HEK293 (cell line): Measurements from ENCODE around the gene EFNA2.

Source experiments
- CTCF ChIA-PET: fragments of 350-600 bp; formaldehyde crosslinking; extraction: SDS; loops from one replicate; lab custom pipeline; 2021; ENCODE audit warnings: antibody characterized with exemption; lab: Yijun Ruan, JAX
- POLR2A ChIA-PET: fragments of 300-600 bp; formaldehyde crosslinking; extraction: SDS; loops from one replicate; lab custom pipeline; 2020; ENCODE audit warnings: antibody characterized with exemption, inconsistent platforms; lab: Yijun Ruan, JAX
- H3K27ac ChIP-seq: fragments of 200-500 bp; sonication (Bioruptor generic); 2 replicates; pipeline ENCODE4 v1.5.1; 2014; ENCODE audit warnings: low read depth, low read length, control low read depth, inconsistent platforms; ENCODE audit errors: extremely low read depth
- H3K36me3 ChIP-seq, 2 experiments: fragments of 200-500 bp in 1 of 2; sonication (Bioruptor generic) in 1 of 2; 1 replicate in 1 of 2; 2 replicates in 1 of 2; pipeline ENCODE4 v1.5.1; 2014 to 2017; ENCODE audit warnings: inconsistent platforms in 2 of 2, low read length in 2 of 2; ENCODE audit not compliant: control insufficient read depth in 2 of 2, insufficient read depth in 1 of 2
- H3K4me1 ChIP-seq: fragments of 200-500 bp; sonication (Bioruptor generic); 2 replicates; pipeline ENCODE4 v1.5.1; 2014; ENCODE audit warnings: mild to moderate bottlenecking, low read length, inconsistent platforms; ENCODE audit not compliant: control insufficient read depth, insufficient read depth
- H3K4me3 ChIP-seq: 2 replicates; pipeline ENCODE4 v1.5.1; 2011; ENCODE audit warnings: low read depth, mild to moderate bottlenecking, control low read depth, low read length, moderate library complexity
- H3K9me3 ChIP-seq: fragments of 200-500 bp; sonication (Bioruptor generic); 2 replicates; pipeline ENCODE4 v1.5.1; 2014; ENCODE audit warnings: low read depth, low read length, inconsistent platforms; ENCODE audit not compliant: control insufficient read depth, insufficient read depth
- BCL11A ChIP-seq: fragments of 450-650 bp; formaldehyde crosslinking; IDR thresholded peaks from 2 replicates; pipeline ENCODE4 v1.5.1; 2016; ENCODE audit warnings: low read depth, missing biosample characterization, missing genetic modification characterization
- BCL11B ChIP-seq: fragments of 450-650 bp; formaldehyde crosslinking; IDR thresholded peaks from 2 replicates; pipeline ENCODE4 v1.5.1; 2016; ENCODE audit warnings: low read depth, missing biosample characterization, missing genetic modification characterization
- KLF8 ChIP-seq: fragments of 450-650 bp; formaldehyde crosslinking; IDR thresholded peaks from 2 replicates; pipeline ENCODE4 v1.5.1; 2016; ENCODE audit warnings: missing biosample characterization, missing genetic modification characterization
- PATZ1 ChIP-seq: fragments of 450-650 bp; formaldehyde crosslinking; IDR thresholded peaks from 2 replicates; pipeline ENCODE4 v1.5.1; 2016; ENCODE audit warnings: missing biosample characterization, missing genetic modification characterization
- ZNF398 ChIP-seq: fragments of 450-650 bp; formaldehyde crosslinking; IDR thresholded peaks from 2 replicates; pipeline ENCODE4 v1.5.1; 2017; ENCODE audit warnings: missing biosample characterization, missing genetic modification characterization
- ZNF530 ChIP-seq: fragments of 450-650 bp; formaldehyde crosslinking; IDR thresholded peaks from 2 replicates; pipeline ENCODE4 v1.5.1; 2016; ENCODE audit warnings: low read depth, missing biosample characterization, missing genetic modification characterization
- ZNF555 ChIP-seq: fragments of 450-650 bp; formaldehyde crosslinking; conservative IDR thresholded peaks from 2 replicates; pipeline ENCODE4 v1.5.1; 2017; ENCODE audit warnings: missing biosample characterization, mild to moderate bottlenecking, missing genetic modification characterization, inconsistent platforms
- ZNF558 ChIP-seq: fragments of 450-650 bp; formaldehyde crosslinking; IDR thresholded peaks from 2 replicates; pipeline ENCODE4 v1.5.1; 2016; ENCODE audit warnings: missing biosample characterization, missing genetic modification characterization
- ZNF560 ChIP-seq: fragments of 450-650 bp; formaldehyde crosslinking; IDR thresholded peaks from 2 replicates; pipeline ENCODE4 v1.5.1; 2017; ENCODE audit warnings: missing biosample characterization, missing genetic modification characterization, borderline replicate concordance
- ZNF747 ChIP-seq: fragments of 450-650 bp; formaldehyde crosslinking; IDR thresholded peaks from 2 replicates; pipeline ENCODE4 v1.5.1; 2016; ENCODE audit warnings: missing biosample characterization, missing genetic modification characterization
- ZNF776 ChIP-seq: fragments of 450-650 bp; formaldehyde crosslinking; IDR thresholded peaks from 2 replicates; pipeline ENCODE4 v1.5.0; 2017; ENCODE audit warnings: missing biosample characterization, missing genetic modification characterization, borderline replicate concordance
- ZSCAN30 ChIP-seq: fragments of 450-650 bp; IDR thresholded peaks from 2 replicates; pipeline ENCODE4 v1.5.1; 2018; ENCODE audit warnings: missing biosample characterization, mild to moderate bottlenecking, missing genetic modification characterization, moderate library complexity
- TF ChIP-seq, protein P1 (sequence below): fragments of 450-650 bp; formaldehyde crosslinking; IDR thresholded peaks from 2 replicates; pipeline ENCODE4 v1.5.1; 2017; ENCODE audit warnings: missing biosample characterization, missing genetic modification characterization
- TF ChIP-seq, protein P2 (sequence below): fragments of 450-650 bp; formaldehyde crosslinking; IDR thresholded peaks from 2 replicates; pipeline ENCODE4 v1.5.1; 2017; ENCODE audit warnings: missing biosample characterization, missing genetic modification characterization

Gene EFNA2

DNA sequence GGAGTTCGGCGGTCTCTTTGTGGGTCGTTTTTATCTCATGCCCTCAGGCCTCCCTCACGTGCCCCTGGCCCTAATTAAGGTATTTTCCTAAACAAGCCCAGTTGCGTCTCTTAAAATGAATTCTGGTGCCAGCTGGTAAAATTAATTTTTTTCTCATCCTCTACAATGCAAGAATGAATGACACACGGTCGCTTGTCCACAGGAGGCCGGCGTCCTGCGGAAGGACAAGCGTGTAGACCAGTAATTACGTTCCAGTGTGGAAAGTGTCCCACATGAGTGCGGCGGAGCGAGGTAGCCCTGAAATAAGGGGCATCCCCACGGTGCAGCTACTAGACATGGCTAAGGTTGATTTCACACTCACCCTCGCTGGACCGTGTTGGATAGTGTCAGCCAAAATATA is 63.5 kb downstream of the EFNA2 start:
- CTCF ChIA-PET = no interaction called here
- H3K36me3 ChIP-seq = no peaks in the 10 kb centered on the region
- POLR2A ChIA-PET = interaction anchor here (1.6 kb wide), 1 partner anchor 80 kb away, joined by 5 read pairs; the partner anchor contains the start of gene CIRBP
- H3K9me3 ChIP-seq = no peaks in the 10 kb centered on the region
- H3K27ac ChIP-seq = no peak overlapping the region
- H3K4me3 ChIP-seq = no peak overlapping the region
- H3K4me1 ChIP-seq = no peaks in the 10 kb centered on the region
- TF ChIP-seq BCL11B (tag by site-specific recombination) (no peak), BCL11A (tag by site-specific recombination) (no peak), ZNF558 (tag by site-specific recombination) (no peak), ZNF776 (tag by site-specific recombination) (no peak), KLF8 (tag by site-specific recombination) (no peak)
- TF ChIP-seq, protein P1, sequence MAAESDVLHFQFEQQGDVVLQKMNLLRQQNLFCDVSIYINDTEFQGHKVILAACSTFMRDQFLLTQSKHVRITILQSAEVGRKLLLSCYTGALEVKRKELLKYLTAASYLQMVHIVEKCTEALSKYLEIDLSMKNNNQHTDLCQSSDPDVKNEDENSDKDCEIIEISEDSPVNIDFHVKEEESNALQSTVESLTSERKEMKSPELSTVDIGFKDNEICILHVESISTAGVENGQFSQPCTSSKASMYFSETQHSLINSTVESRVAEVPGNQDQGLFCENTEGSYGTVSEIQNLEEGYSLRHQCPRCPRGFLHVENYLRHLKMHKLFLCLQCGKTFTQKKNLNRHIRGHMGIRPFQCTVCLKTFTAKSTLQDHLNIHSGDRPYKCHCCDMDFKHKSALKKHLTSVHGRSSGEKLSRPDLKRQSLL (tag by site-specific recombination) = no peak
- TF ChIP-seq, all 188 proteins: peak for 0

GRCh38 chr19:1350867-1351266 is 65.2 kb downstream of the EFNA2 start:
- Histone ChIP-seq H3K4me1 (0 out of 2 replicates have a peak, but pooled peaks cover 3% of the 10 kb centered on the region), H3K9me3 (no peaks in the 10 kb centered on the region), H3K36me3 (no peaks in the 10 kb centered on the region), H3K4me3 (no peak overlapping the region), H3K27ac (no peak overlapping the region)
- TF ChIP-seq ZSCAN30 = no peak
- TF ChIP-seq, protein P2, sequence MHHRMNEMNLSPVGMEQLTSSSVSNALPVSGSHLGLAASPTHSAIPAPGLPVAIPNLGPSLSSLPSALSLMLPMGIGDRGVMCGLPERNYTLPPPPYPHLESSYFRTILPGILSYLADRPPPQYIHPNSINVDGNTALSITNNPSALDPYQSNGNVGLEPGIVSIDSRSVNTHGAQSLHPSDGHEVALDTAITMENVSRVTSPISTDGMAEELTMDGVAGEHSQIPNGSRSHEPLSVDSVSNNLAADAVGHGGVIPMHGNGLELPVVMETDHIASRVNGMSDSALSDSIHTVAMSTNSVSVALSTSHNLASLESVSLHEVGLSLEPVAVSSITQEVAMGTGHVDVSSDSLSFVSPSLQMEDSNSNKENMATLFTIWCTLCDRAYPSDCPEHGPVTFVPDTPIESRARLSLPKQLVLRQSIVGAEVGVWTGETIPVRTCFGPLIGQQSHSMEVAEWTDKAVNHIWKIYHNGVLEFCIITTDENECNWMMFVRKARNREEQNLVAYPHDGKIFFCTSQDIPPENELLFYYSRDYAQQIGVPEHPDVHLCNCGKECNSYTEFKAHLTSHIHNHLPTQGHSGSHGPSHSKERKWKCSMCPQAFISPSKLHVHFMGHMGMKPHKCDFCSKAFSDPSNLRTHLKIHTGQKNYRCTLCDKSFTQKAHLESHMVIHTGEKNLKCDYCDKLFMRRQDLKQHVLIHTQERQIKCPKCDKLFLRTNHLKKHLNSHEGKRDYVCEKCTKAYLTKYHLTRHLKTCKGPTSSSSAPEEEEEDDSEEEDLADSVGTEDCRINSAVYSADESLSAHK (tag by site-specific recombination) = no peak
- no peak for TF ChIP-seq PATZ1 (tag by site-specific recombination)
- TF ChIP-seq ZNF747 (tag by site-specific recombination) = no peak
- no peak for TF ChIP-seq ZNF555 (tag by site-specific recombination)
- no peak for TF ChIP-seq ZNF530 (tag by site-specific recombination)
- TF ChIP-seq ZNF398 (tag by site-specific recombination) = no peak
- TF ChIP-seq ZNF560 (tag by site-specific recombination) = no peak
- ChIA-PET CTCF (no interaction called here), POLR2A (no interaction called here)
